ENCODE measurements around the gene PLCXD1. TPM values are rescaled to one million over a fixed set of nuclear protein-coding genes. Genes with fewer than 3 reads are reported as not detected.

The PLCXD1 gene
- total RNA-seq, 1 experiment from 2014 or later, result 14.8 TPM

- DNase-seq (ENCODE audit: low read depth in 1 of 2, low spot score in 2 of 2), result no peak
Measured at GRCh38 chrX:334331-334891, 53.2 kb downstream of the PLCXD1 start.

GRCh38 chrX:334971-335757 lies 54.0 kb downstream of the PLCXD1 start:
- Histone ChIP-seq H3K27me3 (replicated peaks) (peaks cover 10% of the 10 kb centered on the region), H3K27ac (no peak overlapping the region), H3K9me3 (replicated peaks) (peaks cover 5% of the 10 kb centered on the region), H3K4me1 (replicated peaks) (peaks cover 6% of the 10 kb centered on the region; the same call in 1 of the 2 replicates), H3K4me3 (no peak overlapping the region), H3K36me3 (peaks cover 9% of the 10 kb centered on the region)
- DNase-seq (ENCODE audit: low read depth in 1 of 2, low spot score in 2 of 2), result no peak

More at GRCh38 chrX:334331-334891, 53.2 kb downstream of the PLCXD1 start:
- Histone ChIP-seq H3K27me3 (replicated peaks) (peaks cover 10% of the 10 kb centered on the region), H3K36me3 (peaks cover 9% of the 10 kb centered on the region), H3K4me1 (replicated peaks) (peaks cover 6% of the 10 kb centered on the region; the same call in 1 of the 2 replicates), H3K9me3 (replicated peaks) (peaks cover 5% of the 10 kb centered on the region), H3K27ac (no peak overlapping the region), H3K4me3 (no peak overlapping the region)

- DNase-seq (ENCODE audit: low read depth in 1 of 2, low spot score in 2 of 2), result no peak
- H3K9me3 ChIP-seq (replicated peaks), result peaks cover 5% of the 10 kb centered on the region
- H3K4me1 ChIP-seq (replicated peaks), result peaks cover 6% of the 10 kb centered on the region; the same call in 1 of the 2 replicates
- H3K27ac ChIP-seq, result no peak overlapping the region
- peaks cover 10% of the 10 kb centered on the region for H3K27me3 ChIP-seq (replicated peaks)
- peaks cover 9% of the 10 kb centered on the region for H3K36me3 ChIP-seq
- H3K4me3 ChIP-seq, result no peak overlapping the region
Measured at GRCh38 chrX:335758-336155, 54.6 kb downstream of the PLCXD1 start.

GRCh38 chrX:336227-336626 lies 55.0 kb downstream of the PLCXD1 start:
- peaks cover 5% of the 10 kb centered on the region for H3K9me3 ChIP-seq (replicated peaks)
- H3K4me3 ChIP-seq, result no peak overlapping the region
- peaks cover 9% of the 10 kb centered on the region for H3K36me3 ChIP-seq
- H3K27ac ChIP-seq, result no peak overlapping the region
- no peak for DNase-seq (ENCODE audit: low read depth in 1 of 2, low spot score in 2 of 2)
- H3K27me3 ChIP-seq (replicated peaks), result peaks cover 6% of the 10 kb centered on the region
- peaks cover 3% of the 10 kb centered on the region; the same call in 1 of the 2 replicates for H3K4me1 ChIP-seq (replicated peaks)

- H3K36me3 ChIP-seq, result peaks cover 9% of the 10 kb centered on the region
- no peak for DNase-seq (ENCODE audit: low read depth in 1 of 2, low spot score in 2 of 2)
Measured at GRCh38 chrX:337331-337831, 56.2 kb downstream of the PLCXD1 start.

GRCh38 chrX:338281-338835 lies 57.2 kb downstream of the PLCXD1 start:
- H3K4me3 ChIP-seq, result no peak overlapping the region
- peaks cover 10% of the 10 kb centered on the region for H3K9me3 ChIP-seq (replicated peaks)
- no peaks in the 10 kb centered on the region for H3K27me3 ChIP-seq (replicated peaks)
- peaks cover 6% of the 10 kb centered on the region for H3K36me3 ChIP-seq
- no peak for DNase-seq (ENCODE audit: low read depth in 1 of 2, low spot score in 2 of 2)
- no peak overlapping the region for H3K27ac ChIP-seq
- no peaks in the 10 kb centered on the region for H3K4me1 ChIP-seq (replicated peaks)

More at GRCh38 chrX:337331-337831, 56.2 kb downstream of the PLCXD1 start:
- no peaks in the 10 kb centered on the region for H3K27me3 ChIP-seq (replicated peaks)
- H3K9me3 ChIP-seq (replicated peaks), result peaks cover 10% of the 10 kb centered on the region
- H3K4me1 ChIP-seq (replicated peaks), result no peaks in the 10 kb centered on the region
- no peak overlapping the region for H3K27ac ChIP-seq
- H3K4me3 ChIP-seq, result no peak overlapping the region

GRCh38 chrX:338836-339400 lies 57.7 kb downstream of the PLCXD1 start:
- Histone ChIP-seq H3K4me1 (replicated peaks) (no peaks in the 10 kb centered on the region), H3K36me3 (peaks cover 6% of the 10 kb centered on the region), H3K27ac (no peak overlapping the region), H3K4me3 (no peak overlapping the region), H3K9me3 (replicated peaks) (peaks cover 10% of the 10 kb centered on the region), H3K27me3 (replicated peaks) (no peaks in the 10 kb centered on the region)
- DNase-seq (ENCODE audit: low read depth in 1 of 2, low spot score in 2 of 2), result no peak

GRCh38 chrX:340121-340520 lies 58.9 kb downstream of the PLCXD1 start:
- H3K9me3 ChIP-seq (replicated peaks), result peaks cover 12% of the 10 kb centered on the region
- H3K4me3 ChIP-seq, result no peak overlapping the region
- no peak for DNase-seq (ENCODE audit: low read depth in 1 of 2, low spot score in 2 of 2)
- peaks cover 6% of the 10 kb centered on the region for H3K36me3 ChIP-seq
- no peaks in the 10 kb centered on the region for H3K4me1 ChIP-seq (replicated peaks)
- no peak overlapping the region for H3K27ac ChIP-seq
- no peaks in the 10 kb centered on the region for H3K27me3 ChIP-seq (replicated peaks)

GRCh38 chrX:340641-341423 lies 59.7 kb downstream of the PLCXD1 start:
- peaks cover 6% of the 10 kb centered on the region for H3K36me3 ChIP-seq
- no peak for DNase-seq (ENCODE audit: low read depth in 1 of 2, low spot score in 2 of 2)
- peaks cover 7% of the 10 kb centered on the region for H3K9me3 ChIP-seq (replicated peaks)
- no peak overlapping the region for H3K4me3 ChIP-seq
- H3K27me3 ChIP-seq (replicated peaks), result no peaks in the 10 kb centered on the region
- no peaks in the 10 kb centered on the region for H3K4me1 ChIP-seq (replicated peaks)
- no peak overlapping the region for H3K27ac ChIP-seq

GRCh38 chrX:341541-342101 lies 60.4 kb downstream of the PLCXD1 start:
- H3K4me3 ChIP-seq, result no peak overlapping the region
- no peaks in the 10 kb centered on the region for H3K27me3 ChIP-seq (replicated peaks)
- no peak overlapping the region for H3K27ac ChIP-seq
- no peaks in the 10 kb centered on the region for H3K4me1 ChIP-seq (replicated peaks)
- DNase-seq (ENCODE audit: low read depth in 1 of 2, low spot score in 2 of 2), result peak in 1 of 2 experiments; percentile 35
- peaks cover 7% of the 10 kb centered on the region for H3K9me3 ChIP-seq (replicated peaks)
- peaks cover 6% of the 10 kb centered on the region for H3K36me3 ChIP-seq

- H3K27ac ChIP-seq, result no peak overlapping the region
- H3K27me3 ChIP-seq (replicated peaks), result no peaks in the 10 kb centered on the region
- H3K36me3 ChIP-seq, result no peaks in the 10 kb centered on the region
- H3K9me3 ChIP-seq (replicated peaks), result peaks cover 12% of the 10 kb centered on the region
- no peak for DNase-seq (ENCODE audit: low read depth in 1 of 2, low spot score in 2 of 2)
- H3K4me3 ChIP-seq, result no peak overlapping the region
- H3K4me1 ChIP-seq (replicated peaks), result no peaks in the 10 kb centered on the region
Measured at GRCh38 chrX:344371-344901, 63.3 kb downstream of the PLCXD1 start.

GRCh38 chrX:345020-345925 lies 64.1 kb downstream of the PLCXD1 start:
- H3K9me3 ChIP-seq (replicated peaks), result peaks cover 12% of the 10 kb centered on the region
- H3K4me1 ChIP-seq (replicated peaks), result no peaks in the 10 kb centered on the region

More at GRCh38 chrX:345020-345925, 64.1 kb downstream of the PLCXD1 start:
- Histone ChIP-seq H3K36me3 (no peaks in the 10 kb centered on the region), H3K4me3 (no peak overlapping the region), H3K27me3 (replicated peaks) (no peaks in the 10 kb centered on the region), H3K27ac (no peak overlapping the region)
- DNase-seq (ENCODE audit: low read depth in 1 of 2, low spot score in 2 of 2), result no peak
